HL-60/S4 treated with phorbol 12-myristate 13-acetate at 8.2 ng/mL for 4 days and 3 days (cell line): ENCODE data around the gene FAM181B.

ENCODE experiments used
- in situ Hi-C: fragments of 300-500 bp; cut with MboI; formaldehyde crosslinking; loops from 2 replicates; pipeline ENCODE4 v1.15.0; 2022; ENCODE audit warnings: low sequenced_read_pairs

FAM181B gene

DNA sequence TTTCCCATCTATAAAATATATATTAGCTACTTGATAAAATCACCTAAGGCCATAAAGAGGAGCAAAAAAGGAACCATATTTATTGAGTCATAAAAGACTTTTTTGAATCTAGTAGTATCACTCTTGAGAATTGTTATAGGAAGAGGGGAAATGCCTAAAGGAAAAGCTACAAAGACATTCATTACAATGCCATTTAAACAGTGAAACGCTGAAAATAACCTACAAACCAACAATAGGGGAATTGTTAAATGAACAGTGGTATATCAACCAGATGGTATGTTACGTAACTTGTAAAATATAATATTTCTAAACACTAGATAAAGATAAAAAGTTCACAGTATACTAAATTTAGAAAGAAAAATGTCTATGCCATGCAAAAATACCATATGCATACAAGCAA is 47.5 kb downstream of the FAM181B start:
- in situ Hi-C loops: no loop called here

DNA sequence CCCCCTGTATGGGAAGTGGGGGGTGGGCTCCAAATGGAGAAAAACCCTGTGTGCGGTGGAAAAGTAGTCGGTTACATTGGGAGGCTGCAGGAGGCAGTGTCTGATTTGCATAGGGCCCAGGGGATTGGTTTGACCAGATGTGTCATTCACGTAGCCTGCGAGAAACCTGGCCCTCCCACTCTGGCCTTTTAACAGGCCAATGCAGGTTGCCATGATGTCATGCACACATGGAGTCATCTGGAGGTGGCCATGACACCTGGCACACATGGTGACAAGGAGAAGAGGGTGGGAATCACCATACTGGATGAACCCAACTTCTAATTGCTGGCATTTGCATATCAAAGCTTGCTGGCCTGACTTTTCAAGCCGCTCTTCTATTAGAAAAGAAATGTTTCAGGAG is 50.6 kb downstream of the FAM181B start:
- in situ Hi-C loops: no loop called here

DNA sequence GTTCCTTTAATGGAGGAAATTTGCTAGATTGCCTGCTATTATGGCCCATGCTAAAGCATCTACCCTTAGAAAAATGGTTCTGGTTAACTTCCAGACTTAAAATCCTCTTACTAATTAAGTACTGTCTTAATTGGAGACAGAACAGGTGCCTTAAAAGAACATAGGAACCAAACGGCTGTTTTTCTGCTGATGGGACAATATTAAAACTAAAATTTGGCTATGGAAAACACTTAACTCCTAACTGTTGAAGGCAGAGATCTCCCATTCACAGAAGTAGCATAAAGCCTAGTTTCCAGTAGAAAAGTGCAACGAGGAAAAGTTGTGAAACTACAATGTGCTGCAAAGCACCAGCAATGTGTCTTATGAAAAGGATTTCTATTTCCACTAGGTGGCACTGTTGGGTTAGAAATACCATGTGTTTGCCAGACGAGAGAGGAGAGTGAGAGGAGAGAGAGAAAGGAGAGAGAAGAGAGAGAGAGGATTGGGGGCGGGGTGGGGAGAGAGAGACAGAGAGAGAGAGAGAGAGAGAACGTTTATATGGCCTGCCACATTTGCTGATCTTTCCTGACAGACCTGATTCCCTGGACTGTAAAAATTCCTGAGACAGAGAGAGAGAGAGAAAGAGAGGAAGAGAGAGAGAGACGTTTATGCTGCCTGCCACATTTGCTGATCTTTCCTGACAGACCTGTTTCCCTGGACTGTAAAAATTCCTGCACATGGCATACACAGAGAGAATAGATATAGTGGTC is 51.5 kb downstream of the FAM181B start:
- in situ Hi-C loops: no loop called here

- in situ Hi-C loops: no loop called here
Measured at GRCh38 chr11:82680252-82680651, 53.4 kb downstream of the FAM181B start.
